HCT116 (cell line): ENCODE data around the gene TJAP1. TPM values are rescaled to one million over a fixed set of nuclear protein-coding genes. Genes with fewer than 3 reads are reported as not detected.

ENCODE experiments used
- ATAC-seq: fragments of 200-7000 bp; cut with Tn5 transposase; 2 replicates; pipeline ENCODE4 v1.9.1; 2020; ENCODE audit warnings: mild to moderate bottlenecking, moderate library complexity
- BruUV-seq: library from RNA; stranded (reverse); fragments of 400-500 nt; replicated peaks from 2 replicates; lab custom pipeline; 2021; lab: Mats Ljungman, UMichigan
- CTCF ChIA-PET: fragments of 300-600 bp; sonication (Branson Sonifier 250); formaldehyde crosslinking; loops from one replicate; lab custom pipeline; 2021; ENCODE audit warnings: antibody characterized with exemption; lab: Charles Lee
- POLR2A ChIA-PET: fragments of 300-600, 350-600 bp; sonication (Branson Sonifier 250); formaldehyde crosslinking; loops from one replicate; lab custom pipeline; 2021; ENCODE audit warnings: antibody characterized with exemption; lab: Charles Lee
- RAD21 ChIA-PET, 2 experiments: fragments of 300-600 bp; sonication (Branson Sonifier 250); formaldehyde crosslinking; loops; one replicate each; lab custom pipeline; 2023; ENCODE audit warnings: low total read pairs in 2 of 2; ENCODE audit not compliant: uncharacterized antibody in 2 of 2, unreplicated experiment in 2 of 2, low non-redundant PET in 1 of 2; lab: Charles Lee
- DNase-seq: peaks from one replicate; pipeline ENCODE4 v3.0.0-alpha.2; 2010; ENCODE audit warnings: low read depth, low spot score
- H2AFZ ChIP-seq: fragments of 200-600 bp; shearing (Covaris generic), sonication (generic); 2 replicates; pipeline ENCODE4 v1.6.1; 2017; ENCODE audit warnings: low read depth, mixed run types, mixed read lengths, antibody characterized with exemption, low read length; ENCODE audit not compliant: poor library complexity, severe bottlenecking
- H3K27ac ChIP-seq: 2 replicates; pipeline ENCODE4 v1.5.1; 2012; ENCODE audit warnings: low read depth, low read length
- H3K27me3 ChIP-seq: fragments of 200-600 bp; sonication (generic); 2 replicates; pipeline ENCODE4 v1.6.1; 2016; ENCODE audit warnings: mixed run types, low read length, mixed read lengths; ENCODE audit not compliant: insufficient read depth
- H3K36me3 ChIP-seq, 2 experiments: fragments of 200-500 bp in 1 of 2; fragments of 200-600 bp in 1 of 2; sonication (Bioruptor generic) in 1 of 2; sonication (generic) in 1 of 2; 2 replicates each; pipeline versions ENCODE4 v1.5.1 to v1.6.1; 2014 to 2016; ENCODE audit warnings: low read length in 2 of 2, inconsistent platforms in 1 of 2, mixed read lengths in 1 of 2, mixed run types in 1 of 2; ENCODE audit not compliant: insufficient read depth in 2 of 2, control insufficient read depth in 1 of 2
- H3K4me1 ChIP-seq, 2 experiments: fragments of 200-600 bp in 1 of 2; sonication (generic) in 1 of 2; 2 replicates each; pipeline versions ENCODE4 v1.5.1 to v1.6.1; 2012 to 2017; ENCODE audit warnings: low read length in 2 of 2, inconsistent platforms in 1 of 2, mild to moderate bottlenecking in 1 of 2, mixed read lengths in 1 of 2, mixed run types in 1 of 2, moderate library complexity in 1 of 2; ENCODE audit not compliant: insufficient read depth in 2 of 2, control insufficient read depth in 1 of 2
- H3K4me2 ChIP-seq: fragments of 200-600 bp; sonication (generic); 2 replicates; pipeline ENCODE4 v1.6.1; 2017; ENCODE audit warnings: mixed run types, low read length, mixed read lengths
- H3K4me3 ChIP-seq, 2 experiments: fragments of 200-600 bp in 1 of 2; sonication (generic) in 1 of 2; replicated peaks in 1 of 2; 2 replicates each; pipeline ENCODE4 v1.5.1; 2011 to 2016; ENCODE audit warnings: low read length in 2 of 2, control low read depth in 1 of 2, low read depth in 1 of 2, mild to moderate bottlenecking in 1 of 2, mixed read lengths in 1 of 2, mixed run types in 1 of 2
- H3K79me2 ChIP-seq: fragments of 200-600 bp; sonication (generic); 2 replicates; pipeline ENCODE4 v1.6.1; 2017; ENCODE audit warnings: mild to moderate bottlenecking, mixed run types, low read length, moderate library complexity, mixed read lengths; ENCODE audit not compliant: insufficient read depth
- H3K9ac ChIP-seq: fragments of 200-600 bp; sonication (generic); 2 replicates; pipeline ENCODE4 v1.6.1; 2016; ENCODE audit warnings: low read length, mixed read lengths
- H3K9me2 ChIP-seq: fragments of 200-600 bp; sonication (generic), shearing (Covaris generic); 2 replicates; pipeline ENCODE4 v1.6.1; 2017; ENCODE audit warnings: mixed run types, mild to moderate bottlenecking, moderate library complexity; ENCODE audit not compliant: insufficient read depth
- H3K9me3 ChIP-seq, 2 experiments: fragments of 200-500 bp in 1 of 2; fragments of 200-600 bp in 1 of 2; sonication (Bioruptor generic) in 1 of 2; sonication (generic) in 1 of 2; 2 replicates each; pipeline ENCODE4 v1.6.1; 2014 to 2017; ENCODE audit warnings: low read length in 2 of 2, mixed read lengths in 2 of 2, inconsistent platforms in 1 of 2, low read depth in 1 of 2, mild to moderate bottlenecking in 1 of 2, mixed run types in 1 of 2, moderate library complexity in 1 of 2; ENCODE audit not compliant: control insufficient read depth in 1 of 2, insufficient read depth in 1 of 2
- H4K20me1 ChIP-seq: fragments of 200-600 bp; sonication (generic), shearing (Covaris generic); 2 replicates; pipeline ENCODE4 v1.6.1; 2017; ENCODE audit warnings: mixed run types, mild to moderate bottlenecking, moderate library complexity; ENCODE audit not compliant: insufficient read depth
- ATF3 ChIP-seq: IDR thresholded peaks from 2 replicates; pipeline ENCODE4 v1.6.1; 2012
- EGR1 ChIP-seq: IDR thresholded peaks from 2 replicates; pipeline ENCODE4 v1.6.1; 2012; ENCODE audit warnings: low read depth
- ELF1 ChIP-seq: IDR thresholded peaks from 2 replicates; pipeline ENCODE4 v1.6.1; 2012; ENCODE audit warnings: low read depth, borderline replicate concordance
- EZH2phosphoT487 ChIP-seq: fragments of 200-600 bp; IDR thresholded peaks from 2 replicates; pipeline ENCODE4 v1.6.1; 2018; ENCODE audit warnings: antibody characterized with exemption, borderline replicate concordance
- MAX ChIP-seq: IDR thresholded peaks from 2 replicates; pipeline ENCODE4 v1.6.1; 2012
- POLR2A ChIP-seq: IDR thresholded peaks from 2 replicates; pipeline ENCODE4 v1.7.0; 2011; ENCODE audit warnings: borderline replicate concordance; ENCODE audit not compliant: insufficient read depth, insufficient read length; ENCODE audit errors: extremely low read depth
- RAD21 ChIP-seq: IDR thresholded peaks from 2 replicates; pipeline ENCODE4 v1.6.1; 2012; ENCODE audit warnings: low read depth, mild to moderate bottlenecking
- REST ChIP-seq: IDR thresholded peaks from 2 replicates; pipeline ENCODE4 v1.6.1; 2012; ENCODE audit warnings: low read depth
- SIN3A ChIP-seq: IDR thresholded peaks from 2 replicates; pipeline ENCODE4 v1.6.1; 2012; ENCODE audit warnings: low read depth
- SP1 ChIP-seq: IDR thresholded peaks from 2 replicates; pipeline ENCODE4 v1.6.1; 2012; ENCODE audit warnings: low read depth
- TCF7L2 ChIP-seq: IDR thresholded peaks from 2 replicates; pipeline ENCODE4 v1.7.0; 2011; ENCODE audit warnings: borderline replicate concordance, inconsistent platforms; ENCODE audit not compliant: insufficient read depth, insufficient read length; ENCODE audit errors: extremely low read depth
- ZBTB33 ChIP-seq: IDR thresholded peaks from 2 replicates; pipeline ENCODE4 v1.6.1; 2011; ENCODE audit warnings: mild to moderate bottlenecking, low read length, moderate library complexity; ENCODE audit not compliant: insufficient replicate concordance; ENCODE audit errors: extremely low read depth
- ZFX ChIP-seq: fragments of 450-650 bp; IDR thresholded peaks from 2 replicates; pipeline ENCODE4 v1.6.1; 2017
- intact Hi-C: fragments of 100-400 bp; cut with micrococcal nuclease; formaldehyde crosslinking; loops from 2 replicates; pipeline ENCODE4 v1.10.0; 2022
- total RNA-seq: library from RNA; stranded (reverse); gene quantifications from one replicate; pipeline ENCODE4 v1.2.1, GENCODE V29; 2021; ENCODE audit not compliant: unreplicated experiment

The TJAP1 gene
- total RNA-seq, 1 experiment from 2014 or later, result 45.2 TPM

GRCh38 chr6:43477235-43478007 lies at the start of gene TJAP1 (continued):
- TF ChIP-seq RAD21 (no peak), POLR2A (peak; percentile 69), REST (no peak), EGR1 (0 out of 2 replicates have a peak, but pooled peaks have one; percentile 36), SIN3A (peak; percentile 66; the same call in 1 of the 2 replicates)

GRCh38 chr6:43428112-43428570 lies 49.2 kb upstream of the TJAP1 start:
- H3K4me1 ChIP-seq, result peaks cover 7 to 12% of the 10 kb centered on the region in 2 experiments
- H3K27me3 ChIP-seq, result no peaks in the 10 kb centered on the region
- CTCF ChIA-PET, result no interaction called here
- H3K9me2 ChIP-seq, result no peaks in the 10 kb centered on the region
- peaks cover 12% of the 10 kb centered on the region for H3K79me2 ChIP-seq
- H3K9me3 ChIP-seq, result no peaks in the 10 kb centered on the region
- RAD21 ChIA-PET, result no interaction called here
- H3K27ac ChIP-seq, result peak overlapping the region; percentile 91
- H3K36me3 ChIP-seq, result no peaks in the 10 kb centered on the region
- ATAC-seq (no peak), DNase-seq (no peak)
- POLR2A ChIA-PET, result interaction anchor here (1.2 kb wide), 1 partner anchor 9 kb away, joined by 3 read pairs; no protein-coding TSS in a partner anchor
- H3K4me3 ChIP-seq, result peak overlapping the region; percentile 88 to 96
- no TSS peak for BruUV-seq
- H3K4me2 ChIP-seq, result peak overlapping the region; percentile 63
- H3K9ac ChIP-seq, result peak overlapping the region; percentile 84
- intact Hi-C loops, result no loop called here
- no peaks in the 10 kb centered on the region for H4K20me1 ChIP-seq
- no peak overlapping the region for H2AFZ ChIP-seq
- TF ChIP-seq ZFX (no peak), ELF1 (no peak), SP1 (no peak), TCF7L2 (no peak), REST (no peak), ZBTB33 (no peak), RAD21 (no peak), ATF3 (no peak), MAX (no peak; the same call in 1 of the 2 replicates), EZH2phosphoT487 (no peak), SIN3A (no peak; the same call in 1 of the 2 replicates), POLR2A (no peak)
